CD8-positive, alpha-beta memory T cell (primary cell): ENCODE measurements around the gene PERM1. TPM values are rescaled to one million over a fixed set of nuclear protein-coding genes. Genes with fewer than 3 reads are reported as not detected.
"Not testable (repeated sequence)": the region's sequence is repeated elsewhere in the genome, so short reads cannot be mapped to it uniquely, and the experiment has no call there.

Source experiments
- CTCF ChIA-PET: fragments of 350-600 bp; sonication (Branson Sonifier 250); formaldehyde crosslinking; loops from one replicate; lab custom pipeline; 2021; ENCODE audit warnings: antibody characterized with exemption; lab: Charles Lee
- POLR2A ChIA-PET: fragments of 350-600 bp; sonication (Branson Sonifier 250); formaldehyde crosslinking; loops from one replicate; lab custom pipeline; 2021; ENCODE audit warnings: antibody characterized with exemption; lab: Charles Lee
- DNase-seq, 5 donors: peaks; one replicate each; pipeline versions ENCODE4 v3.0.0 to v3.0.0-alpha.2; 2020 to 2022; ENCODE audit warnings: mixed read lengths in 1 of 5
- H3K27ac ChIP-seq: one replicate; pipeline ENCODE4 v1.7.0; 2013; ENCODE audit warnings: low read depth, mild to moderate bottlenecking, low read length, moderate library complexity
- H3K27me3 ChIP-seq: 2 replicates; pipeline ENCODE4 v1.7.0; 2013; ENCODE audit warnings: low read length, mild to moderate bottlenecking; ENCODE audit not compliant: insufficient read depth, poor library complexity, severe bottlenecking
- H3K36me3 ChIP-seq: 2 replicates; pipeline ENCODE4 v1.7.0; 2013; ENCODE audit warnings: mild to moderate bottlenecking, low read length, moderate library complexity; ENCODE audit not compliant: insufficient read depth
- H3K4me1 ChIP-seq: 2 replicates; pipeline ENCODE4 v1.7.0; 2013; ENCODE audit warnings: mild to moderate bottlenecking, low read length, moderate library complexity; ENCODE audit not compliant: insufficient read depth
- H3K4me3 ChIP-seq: 2 replicates; pipeline ENCODE4 v1.7.0; 2013; ENCODE audit warnings: mild to moderate bottlenecking, low read length
- H3K9me3 ChIP-seq: 2 replicates; pipeline ENCODE4 v1.7.0; 2013; ENCODE audit warnings: mild to moderate bottlenecking, low read length
- H3K27ac Mint-ChIP-seq, 8 donors: one replicate each; pipeline ENCODE4 v1.8.0; 2020 to 2021; ENCODE audit warnings: mixed read lengths in 8 of 8, mild to moderate bottlenecking in 6 of 8, inconsistent platforms in 3 of 8, moderate library complexity in 3 of 8
- H3K27me3 Mint-ChIP-seq, 2 donors: one replicate each; pipeline ENCODE4 v1.8.0; 2020 to 2021; ENCODE audit warnings: mixed read lengths in 2 of 2, mild to moderate bottlenecking in 1 of 2, moderate library complexity in 1 of 2
- H3K36me3 Mint-ChIP-seq, 3 donors: one replicate each; pipeline ENCODE4 v1.8.0; 2020 to 2021; ENCODE audit warnings: mixed read lengths in 3 of 3, inconsistent platforms in 1 of 3, mild to moderate bottlenecking in 1 of 3
- H3K4me1 Mint-ChIP-seq, 3 donors: one replicate each; pipeline ENCODE4 v1.8.0; 2020 to 2021; ENCODE audit warnings: mixed read lengths in 3 of 3, inconsistent platforms in 1 of 3, mild to moderate bottlenecking in 1 of 3
- H3K4me3 Mint-ChIP-seq, 7 donors: one replicate each; pipeline ENCODE4 v1.8.0; 2020 to 2021; ENCODE audit warnings: mixed read lengths in 7 of 7, mild to moderate bottlenecking in 6 of 7, moderate library complexity in 4 of 7, inconsistent platforms in 2 of 7
- H3K9me3 Mint-ChIP-seq, 5 donors: one replicate each; pipeline ENCODE4 v1.8.0; 2020 to 2022; ENCODE audit warnings: mixed read lengths in 5 of 5, mild to moderate bottlenecking in 3 of 5, moderate library complexity in 2 of 5, inconsistent platforms in 1 of 5
- polyA plus RNA-seq: library from polyadenylated mRNA; unstranded; fragments of 300-500 nt; fragmentation: Illumina TruSeq; gene quantifications from one replicate; pipeline ENCODE4 v1.2.3, GENCODE V29; 2021
- total RNA-seq, 2 experiments: library from RNA; stranded (reverse); gene quantifications; one replicate each; pipeline ENCODE4 v1.2.3, GENCODE V29; 2021

PERM1 gene
- total and polyA plus RNA-seq, 3 experiments from 2014 or later = not detected

DNA sequence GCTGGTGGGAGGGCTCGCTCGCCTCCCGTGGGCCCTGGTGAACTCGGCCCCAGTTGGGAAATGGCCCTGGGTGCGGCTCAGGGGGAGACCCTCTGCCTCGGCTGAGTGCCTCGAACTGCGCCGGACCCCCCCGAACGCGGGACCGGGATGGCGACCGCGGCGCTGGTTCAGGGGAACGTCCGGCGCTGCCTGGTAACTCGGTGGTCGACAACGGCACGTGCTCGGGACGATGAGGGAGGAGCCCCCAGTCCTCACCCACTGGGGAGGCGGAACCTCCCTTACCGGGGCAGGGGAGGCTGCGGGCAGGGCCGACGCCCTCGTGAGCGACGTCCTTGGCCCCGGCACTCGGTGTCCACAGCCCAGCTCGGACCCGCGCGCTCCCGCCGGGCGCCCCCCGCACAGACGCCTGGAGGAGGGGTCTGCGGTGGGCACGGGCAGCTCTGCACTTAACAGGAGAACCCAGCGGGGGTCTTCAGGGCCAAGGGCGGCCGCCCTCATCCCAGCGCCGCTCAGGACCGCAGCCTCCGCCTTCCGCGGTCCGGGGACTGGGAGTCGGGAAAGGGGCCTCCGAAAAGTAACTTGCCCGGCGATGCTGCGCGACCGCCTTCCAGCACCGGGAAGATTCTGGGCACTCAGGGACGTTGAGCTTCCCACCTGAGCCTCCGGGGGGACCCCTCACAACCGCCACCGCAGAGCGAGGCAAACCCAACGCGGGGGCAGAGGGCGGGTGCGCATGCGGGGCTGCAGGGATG lies 16.3 kb upstream of the PERM1 start:
- H3K4me3 ChIP-seq = no peak overlapping the region
- no peak overlapping the region for H3K27ac ChIP-seq
- H3K27ac Mint-ChIP-seq = no peak overlapping the region
- peaks cover 17% of the 10 kb centered on the region for H3K4me1 ChIP-seq
- H3K9me3 Mint-ChIP-seq = no peaks in the 10 kb centered on the region
- ChIA-PET POLR2A (interaction anchor here (1.3 kb wide), 1 partner anchor 20 kb away, joined by 3 read pairs; no protein-coding TSS in a partner anchor), CTCF (interaction anchor here (1.4 kb wide), 1 partner anchor 294 kb away, joined by 3 read pairs; no protein-coding TSS in a partner anchor)
- H3K36me3 Mint-ChIP-seq = no peaks in the 10 kb centered on the region
- peak overlapping the region in 1 of 7 donors; percentile 84 for H3K4me3 Mint-ChIP-seq
- H3K4me1 Mint-ChIP-seq = peaks cover 5 to 16% (median 6%) of the 10 kb centered on the region in 3 donors
- H3K27me3 Mint-ChIP-seq = peaks cover 33 to 38% of the 10 kb centered on the region in 2 donors
- peaks cover 21% of the 10 kb centered on the region for H3K27me3 ChIP-seq
- H3K9me3 ChIP-seq = no peaks in the 10 kb centered on the region
- no peak for DNase-seq
- H3K36me3 ChIP-seq = no peaks in the 10 kb centered on the region

DNA sequence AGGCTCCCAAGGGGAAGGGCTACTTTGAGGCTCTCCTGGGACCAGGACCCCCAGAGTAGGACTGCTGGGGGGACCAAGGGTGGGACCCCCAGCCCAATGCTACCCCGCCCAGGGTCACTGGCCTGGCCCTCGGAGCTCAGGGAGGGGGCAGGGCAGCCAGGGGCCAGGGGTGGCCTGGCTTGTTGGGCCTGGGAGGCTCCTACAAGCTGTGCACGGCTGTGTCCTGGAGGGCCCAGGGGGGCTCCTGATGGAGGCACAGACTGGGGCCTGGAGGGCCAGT lies 15.8 kb upstream of the PERM1 start:
- no peaks in the 10 kb centered on the region for H3K36me3 Mint-ChIP-seq
- Histone ChIP-seq H3K27me3 (peaks cover 16% of the 10 kb centered on the region), H3K4me1 (peaks cover 17% of the 10 kb centered on the region), H3K27ac (no peak overlapping the region), H3K9me3 (no peaks in the 10 kb centered on the region), H3K4me3 (no peak overlapping the region), H3K36me3 (no peaks in the 10 kb centered on the region)
- peak in 1 of 5 donors; percentile 48 for DNase-seq
- no peak overlapping the region for H3K4me3 Mint-ChIP-seq
- H3K4me1 Mint-ChIP-seq = peaks cover 5 to 16% (median 6%) of the 10 kb centered on the region in 3 donors
- POLR2A ChIA-PET = no interaction called here
- no peaks in the 10 kb centered on the region for H3K9me3 Mint-ChIP-seq
- H3K27ac Mint-ChIP-seq = no peak overlapping the region
- CTCF ChIA-PET = interaction anchor here (1.4 to 4.3 kb wide), 2 partner anchors 14 to 294 kb away, joined by 3 to 17 read pairs; no protein-coding TSS in a partner anchor
- peaks cover 32 to 37% of the 10 kb centered on the region in 2 donors for H3K27me3 Mint-ChIP-seq

DNA sequence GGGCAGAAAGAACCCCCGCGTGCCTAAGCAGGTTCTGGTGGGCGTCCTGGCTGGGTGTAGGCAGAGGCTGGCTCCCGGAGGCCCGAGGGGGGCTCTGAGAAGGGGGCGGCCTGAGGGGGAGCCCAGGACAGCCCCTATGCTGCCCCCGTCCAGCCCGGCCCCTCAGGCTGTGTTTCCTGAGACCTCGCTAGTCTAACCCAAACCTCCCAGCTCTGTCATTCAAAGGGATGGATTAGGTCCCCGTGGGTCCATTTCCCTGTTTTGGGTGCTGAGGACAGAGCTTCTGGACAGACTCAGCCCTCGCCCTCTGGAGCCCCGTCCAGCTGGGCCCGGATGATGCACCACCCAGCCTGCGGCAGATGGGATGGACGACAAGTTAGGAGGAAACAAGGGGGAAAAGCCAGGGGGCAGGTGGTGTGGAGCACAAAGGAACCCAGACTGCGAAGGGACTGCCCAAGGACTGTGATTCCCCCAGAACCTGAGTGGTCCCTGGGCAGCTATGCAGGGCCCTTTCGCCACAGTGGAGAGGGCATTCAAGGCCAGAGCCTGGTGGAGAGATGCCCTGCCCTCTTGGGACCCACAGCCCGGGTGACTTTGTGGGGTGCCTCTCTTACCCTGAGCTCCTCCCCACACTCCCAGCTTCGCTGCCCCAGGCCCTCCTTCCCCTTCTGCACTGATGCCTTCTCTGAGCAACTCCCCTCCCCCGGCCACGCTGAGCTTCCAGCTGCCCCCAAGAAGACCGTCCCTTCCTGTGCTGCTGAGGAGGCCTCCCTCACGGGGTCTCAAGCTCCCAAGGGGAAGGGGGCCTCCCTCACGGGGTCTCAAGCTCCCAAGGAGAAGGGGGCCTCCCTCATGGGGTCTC lies 15.2 kb upstream of the PERM1 start:
- Mint-ChIP-seq H3K9me3 (peaks cover 0 to 4% (median 0%) of the 10 kb centered on the region in 5 donors), H3K4me1 (peaks cover 5 to 14% (median 6%) of the 10 kb centered on the region in 3 donors), H3K27ac (peak overlapping the region in 1 of 8 donors; percentile 69), H3K4me3 (peak overlapping the region in 2 of 7 donors; percentile 27 to 45), H3K36me3 (peaks cover 0 to 2% (median 0%) of the 10 kb centered on the region in 3 donors), H3K27me3 (peaks cover 32 to 38% of the 10 kb centered on the region in 2 donors)
- ChIA-PET CTCF (interaction anchor here (1.4 to 4.3 kb wide), 2 partner anchors 13 to 295 kb away, joined by 3 to 17 read pairs; no protein-coding TSS in a partner anchor), POLR2A (no interaction called here)
- H3K36me3 ChIP-seq = no peaks in the 10 kb centered on the region
- H3K4me1 ChIP-seq = peaks cover 17% of the 10 kb centered on the region
- H3K9me3 ChIP-seq = no peaks in the 10 kb centered on the region
- DNase-seq = no peak
- H3K4me3 ChIP-seq = no peak overlapping the region
- H3K27ac ChIP-seq = no peak overlapping the region
- peaks cover 16% of the 10 kb centered on the region for H3K27me3 ChIP-seq

DNA sequence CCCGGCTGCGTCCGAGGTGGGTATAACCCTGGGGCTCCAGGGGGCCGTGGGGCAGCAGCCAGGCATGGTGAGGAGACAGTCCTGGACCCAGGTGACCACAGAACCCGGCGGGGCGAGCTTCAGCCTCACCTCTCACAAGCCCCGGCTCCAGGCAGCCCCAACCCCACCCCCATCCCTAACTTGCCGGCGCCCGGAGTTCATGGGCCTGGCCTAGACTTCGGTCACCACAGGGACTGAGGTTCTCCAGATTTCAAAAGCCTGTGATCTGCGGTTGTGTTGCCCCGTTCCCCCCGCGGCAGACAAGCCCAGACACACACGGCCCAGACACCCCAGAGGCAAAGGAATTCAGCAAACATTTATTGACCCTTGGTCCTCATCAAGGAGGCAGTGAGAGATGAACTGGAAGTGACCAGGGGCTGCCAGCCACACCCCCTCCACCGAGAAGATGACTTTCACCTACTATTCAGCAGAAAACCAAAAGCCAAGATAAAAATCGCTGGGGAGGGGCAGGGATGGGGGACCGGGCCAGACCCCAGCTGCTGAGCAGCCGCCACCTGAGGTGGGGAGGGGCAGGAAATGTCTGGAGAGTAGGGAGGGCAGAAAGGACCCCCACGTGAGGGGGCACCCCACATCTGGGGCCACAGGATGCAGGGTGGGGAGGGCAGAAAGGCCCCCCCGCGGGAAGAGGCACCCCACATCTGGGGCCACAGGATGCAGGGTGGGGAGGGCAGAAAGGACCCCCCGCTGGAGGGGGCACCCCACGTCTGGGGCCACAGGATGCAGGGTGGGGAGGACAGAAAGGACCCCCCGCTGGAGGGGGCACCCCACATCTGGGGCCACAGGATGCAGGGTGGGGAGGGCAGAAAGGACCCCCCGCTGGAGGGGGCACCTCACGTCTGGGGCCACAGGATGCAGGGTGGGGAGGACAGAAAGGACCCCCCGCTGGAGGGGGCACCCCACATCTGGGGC lies 14.1 kb upstream of the PERM1 start:
- Histone ChIP-seq H3K4me3 (no peak overlapping the region), H3K4me1 (peaks cover 11% of the 10 kb centered on the region), H3K36me3 (no peaks in the 10 kb centered on the region), H3K27me3 (peaks cover 7% of the 10 kb centered on the region), H3K9me3 (no peaks in the 10 kb centered on the region), H3K27ac (no peak overlapping the region)
- Mint-ChIP-seq H3K27ac (peak overlapping the region in 3 of 8 donors; percentile 11 to 74 (median 31)), H3K9me3 (peaks cover 0 to 7% (median 2%) of the 10 kb centered on the region in 5 donors), H3K4me3 (peak overlapping the region in 2 of 7 donors; percentile 60 to 72), H3K27me3 (peaks cover 38 to 45% of the 10 kb centered on the region in 2 donors), H3K4me1 (peaks cover 5 to 9% (median 6%) of the 10 kb centered on the region in 3 donors), H3K36me3 (peaks cover 0 to 2% (median 0%) of the 10 kb centered on the region in 3 donors)
- POLR2A ChIA-PET = no interaction called here
- CTCF ChIA-PET = interaction anchor here (4.3 kb wide), 1 partner anchor 12 kb away, joined by 17 read pairs; no protein-coding TSS in a partner anchor
- DNase-seq = peak in 1 of 5 donors; percentile 45

DNA sequence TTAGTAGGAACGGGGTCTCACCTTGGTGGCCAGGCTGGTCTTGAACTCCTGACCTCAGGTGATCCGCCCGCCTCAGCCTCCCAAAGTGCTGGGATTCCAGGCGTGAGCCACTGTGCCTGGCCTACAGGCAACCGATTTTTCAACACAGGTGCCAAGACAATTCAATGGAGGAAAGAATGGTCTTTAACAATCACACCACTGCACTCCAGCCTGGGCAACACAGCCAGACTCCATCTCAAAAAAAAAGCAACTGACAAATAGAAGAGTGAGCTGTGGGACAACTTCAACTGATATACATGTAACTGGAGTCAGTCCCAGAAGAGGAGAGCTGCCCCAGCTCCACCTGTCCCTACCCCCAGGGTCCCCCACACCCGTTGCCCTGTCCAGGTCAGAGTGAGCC lies 12.7 kb upstream of the PERM1 start:
- H3K4me1 Mint-ChIP-seq, H3K27ac ChIP-seq, DNase-seq, H3K36me3 Mint-ChIP-seq, POLR2A ChIA-PET, H3K9me3 ChIP-seq, H3K36me3 ChIP-seq, H3K4me3 ChIP-seq, H3K4me3 Mint-ChIP-seq, H3K27me3 ChIP-seq, H3K9me3 Mint-ChIP-seq, H3K4me1 ChIP-seq: not testable (repeated sequence)
- peak overlapping the region in 1 of 8 donors; percentile 39 for H3K27ac Mint-ChIP-seq
- peaks cover 34 to 44% of the 10 kb centered on the region in 2 donors for H3K27me3 Mint-ChIP-seq
- CTCF ChIA-PET = interaction anchor here (4.3 kb wide), 1 partner anchor 11 kb away, joined by 17 read pairs; no protein-coding TSS in a partner anchor

DNA sequence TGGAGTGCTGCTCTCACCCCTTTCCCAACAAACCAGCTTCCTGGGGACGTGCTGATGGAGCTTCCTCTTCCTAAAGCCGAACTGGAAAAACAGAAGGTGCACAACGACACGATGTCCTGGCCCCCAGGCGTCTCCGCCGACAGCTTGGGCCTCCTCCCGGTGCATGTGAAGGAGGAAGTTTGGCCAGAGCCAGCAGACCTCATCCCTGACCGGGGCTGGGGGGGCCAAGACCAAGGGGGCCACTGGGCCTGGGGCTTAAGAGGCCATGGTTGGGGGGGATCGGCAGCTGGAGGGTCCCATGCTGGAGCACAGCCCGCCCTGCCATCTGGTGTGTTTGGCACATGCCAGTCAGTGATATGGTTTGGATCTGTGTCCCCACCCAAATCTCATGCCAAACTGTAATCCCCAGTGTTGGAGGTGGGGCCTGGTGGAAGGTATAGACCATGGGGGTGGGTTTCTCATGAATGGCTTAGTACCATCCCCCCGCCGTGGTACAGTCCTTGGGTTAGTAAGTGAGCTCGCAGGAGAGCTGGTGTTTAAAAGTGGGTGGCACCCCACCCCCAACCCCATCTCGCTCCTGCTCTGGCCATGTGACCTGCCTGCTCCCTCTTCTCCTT lies 11.6 kb upstream of the PERM1 start:
- H3K4me1 Mint-ChIP-seq = peaks cover 4 to 5% (median 4%) of the 10 kb centered on the region in 3 donors
- no peaks in the 10 kb centered on the region for H3K9me3 ChIP-seq
- POLR2A ChIA-PET = no interaction called here
- H3K36me3 ChIP-seq = no peaks in the 10 kb centered on the region
- H3K4me3 Mint-ChIP-seq = no peak overlapping the region
- peaks cover 0 to 2% (median 0%) of the 10 kb centered on the region in 3 donors for H3K36me3 Mint-ChIP-seq
- no peak overlapping the region for H3K27ac Mint-ChIP-seq
- H3K27me3 Mint-ChIP-seq = peaks cover 42 to 49% of the 10 kb centered on the region in 2 donors
- no peak overlapping the region for H3K4me3 ChIP-seq
- H3K4me1 ChIP-seq = peaks cover 5% of the 10 kb centered on the region
- no peaks in the 10 kb centered on the region for H3K27me3 ChIP-seq
- no peak for DNase-seq
- CTCF ChIA-PET = interaction anchor here (1.2 to 4.3 kb wide), 3 partner anchors 8 to 71 kb away, joined by 3 to 17 read pairs (median 14); no protein-coding TSS in a partner anchor
- H3K9me3 Mint-ChIP-seq = peaks cover 0 to 7% (median 2%) of the 10 kb centered on the region in 5 donors
- no peak overlapping the region for H3K27ac ChIP-seq

DNA sequence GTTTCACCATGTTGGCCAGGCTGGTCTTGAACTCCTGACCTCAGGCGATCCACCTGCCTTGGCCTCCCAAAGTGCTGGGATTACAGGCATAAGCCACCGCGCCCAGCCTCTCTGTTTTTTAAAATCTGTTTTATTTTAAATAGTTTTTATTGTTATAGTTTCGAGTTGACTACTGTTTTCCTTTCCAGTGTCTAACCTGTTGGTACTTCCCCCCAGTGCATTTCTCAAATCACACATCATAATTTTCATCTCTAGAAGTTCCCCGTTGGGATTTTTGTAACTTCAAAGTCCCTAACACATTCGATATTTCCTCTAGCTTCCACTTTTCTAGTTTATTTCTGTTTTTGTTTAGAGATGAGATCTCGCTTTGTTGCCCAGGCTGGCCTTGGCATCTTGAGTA lies 10.5 kb upstream of the PERM1 start:
- no peaks in the 10 kb centered on the region for H3K36me3 ChIP-seq
- Mint-ChIP-seq H3K27me3 (peaks cover 43 to 52% of the 10 kb centered on the region in 2 donors), H3K36me3 (peaks cover 0 to 2% (median 0%) of the 10 kb centered on the region in 3 donors), H3K9me3 (peaks cover 0 to 7% (median 2%) of the 10 kb centered on the region in 5 donors), H3K27ac (no peak overlapping the region), H3K4me3 (no peak overlapping the region), H3K4me1 (peaks cover 4 to 5% (median 4%) of the 10 kb centered on the region in 3 donors)
- no peak overlapping the region for H3K4me3 ChIP-seq
- ChIA-PET POLR2A (no interaction called here), CTCF (interaction anchor here (0.8 to 3.3 kb wide), 5 partner anchors 9 to 72 kb away, joined by 3 to 14 read pairs (median 3); no protein-coding TSS in a partner anchor)
- DNase-seq = no peak
- H3K9me3 ChIP-seq = no peaks in the 10 kb centered on the region
- H3K27me3 ChIP-seq = no peaks in the 10 kb centered on the region
- no peak overlapping the region for H3K27ac ChIP-seq
- H3K4me1 ChIP-seq = peaks cover 5% of the 10 kb centered on the region
